ENCODE data around the gene LIN37. TPM values are rescaled to one million over a fixed set of nuclear protein-coding genes. Genes with fewer than 3 reads are reported as not detected.

Gene LIN37
- total and polyA plus RNA-seq, 9 of the 15 experiments (the other 6 are each of a cell fraction or from before 2014, with no cell fraction given), result 1.2 to 12.5 (median 8.6) TPM

- TF ChIP-seq NR1H2 (CRISPR knock-in tag; IDR thresholded peaks at IDR 0.05), result no peak
- no peak for TF ChIP-seq PHF8 (IDR thresholded peaks at IDR 0.05; ENCODE audit: borderline replicate concordance, low read length)
- TF ChIP-seq ZNF212 (CRISPR knock-in tag; IDR thresholded peaks at IDR 0.05), result no peak
- TF ChIP-seq RCOR1 (IDR thresholded peaks at IDR 0.05; ENCODE audit: borderline replicate concordance in 1 of 2, low read depth in 2 of 2, low read length in 2 of 2), result no peak
- no peak for TF ChIP-seq MECOM (CRISPR knock-in tag; IDR thresholded peaks at IDR 0.05)
- no peak for TF ChIP-seq JUNB (CRISPR knock-in tag; conservative IDR thresholded peaks at IDR 0.05)
- no peak for TF ChIP-seq NFXL1 (CRISPR knock-in tag; IDR thresholded peaks at IDR 0.05)
These were observed 13.5 kb upstream of the LIN37 start (continued) for GRCh38 chr19:35734889-35735288.

- Histone ChIP-seq H3K4me1 (replicated peaks in 1 of 2; ENCODE audit: control insufficient read depth in 2 of 2, insufficient read depth in 2 of 2, low read length in 2 of 2) (peaks cover 10 to 43% of the 10 kb centered on the region in 2 experiments; a peak in 4 of 5 replicates), H3K4me2 (ENCODE audit: insufficient read depth, low read length) (no peak overlapping the region), H3K9me1 (ENCODE audit: control insufficient read depth, insufficient read depth, low read length) (no peaks in the 10 kb centered on the region), H4K20me1 (replicated peaks; ENCODE audit: control insufficient read depth, insufficient read depth, low read length) (no peaks in the 10 kb centered on the region), H3K9ac (ENCODE audit: insufficient read depth in 1 of 2, low read depth in 2 of 2, low read length in 2 of 2) (peak overlapping the region in 1 of 2 experiments; percentile 43; a peak in 1 of 4 replicates), H3K36me3 (ENCODE audit: control insufficient read depth, insufficient read depth, low read length) (peaks cover 70% of the 10 kb centered on the region; the same call in 2 of the 3 replicates), H3K4me3 (no peak overlapping the region), H3K9me3 (replicated peaks; ENCODE audit: control insufficient read depth, insufficient read depth, low read depth, low read length) (no peaks in the 10 kb centered on the region), H3K79me2 (ENCODE audit: control insufficient read depth, insufficient read depth, low read length) (no peaks in the 10 kb centered on the region; the same call in 2 of the 3 replicates), H3K27ac (ENCODE audit: extremely low read depth, low read depth, low read length) (no peak overlapping the region), H2AFZ (ENCODE audit: low read depth, low read length) (no peak overlapping the region), H3K27me3 (ENCODE audit: control insufficient read depth in 2 of 2, insufficient read depth in 2 of 2, low read length in 2 of 2) (no peaks in the 10 kb centered on the region)
- BruUV-seq (replicated peaks), result no TSS peak
- POLR2A ChIA-PET, result interaction anchor here (0.9 to 2.2 kb wide), 7 partner anchors 8 to 19 kb away, joined by 3 to 8 read pairs (median 5); partner anchors contain the start of genes LIN37, PSENEN and U2AF1L4
- CTCF ChIA-PET (ENCODE audit: low intra/inter-chr PET ratio), result no interaction called here
- 93% methylated on average over 21 of the region's 22 CpGs for WGBS (ENCODE audit: insufficient coverage, low coverage, missing lambda C conversion rate)
- in situ Hi-C loops (cut with MboI), result no loop called here
- no peak for FAIRE-seq
- DNase-seq (ENCODE audit: extremely low read depth in 1 of 4, low spot score in 3 of 4), result peak in 1 of 4 experiments; percentile 31
- intact Hi-C loops (cut with micrococcal nuclease), result no loop called here
- ATAC-seq, result no peak
- TF ChIP-seq PTBP1 (IDR thresholded peaks at IDR 0.05; ENCODE audit: low read depth, low read length) (no peak), U2AF2 (optimal IDR thresholded peaks at IDR 0.05; ENCODE audit: low read depth, low read length) (no peak), HNRNPH1 (optimal IDR thresholded peaks at IDR 0.05; ENCODE audit: low read depth, low read length) (no peak), ZMIZ1 (IDR thresholded peaks at IDR 0.05; ENCODE audit: low read depth in 2 of 2, low read length in 2 of 2) (no peak), NR0B1 (IDR thresholded peaks at IDR 0.05; ENCODE audit: partially characterized antibody) (no peak), ZNF785 (CRISPR knock-in tag; IDR thresholded peaks at IDR 0.05) (no peak)
These were observed 11.2 kb upstream of the LIN37 start for GRCh38 chr19:35736913-35737886.

Measured in K562 (cell line).